Kidney (tissue), 14 donors: Measurements from ENCODE around the gene CCDC43. TPM values are rescaled to one million over a fixed set of nuclear protein-coding genes. Genes with fewer than 3 reads are reported as not detected.

Source experiments
- DNase-seq, 5 donors: peaks; one replicate each; pipeline ENCODE4 v3.0.0-alpha.2; 2013 to 2020
- FAIRE-seq: peaks from 2 replicates; lab custom pipeline; 2012; peaks lifted over from hg19 to GRCh38; lab: Jason Lieb, UNC
- H3K27ac ChIP-seq, 2 donors: one replicate each; pipeline ENCODE4 v1.7.0; 2013; ENCODE audit warnings: low read depth in 2 of 2, low read length in 2 of 2, inconsistent platforms in 1 of 2
- H3K27me3 ChIP-seq: one replicate; pipeline ENCODE4 v1.7.1; 2013; ENCODE audit warnings: low read length, inconsistent platforms; ENCODE audit not compliant: control insufficient read depth, insufficient read depth
- H3K36me3 ChIP-seq, 3 donors: one replicate each; pipeline versions ENCODE4 v1.7.0 to v1.7.1; 2013; ENCODE audit warnings: low read length in 3 of 3, control low read depth in 1 of 3, inconsistent platforms in 1 of 3; ENCODE audit not compliant: insufficient read depth in 3 of 3, control insufficient read depth in 2 of 3
- H3K4me1 ChIP-seq, 3 donors: one replicate each; pipeline versions ENCODE4 v1.7.0 to v1.7.1; 2013; ENCODE audit warnings: low read length in 3 of 3, inconsistent platforms in 1 of 3, low read depth in 1 of 3; ENCODE audit not compliant: control insufficient read depth in 2 of 3, insufficient read depth in 2 of 3
- H3K4me3 ChIP-seq, 3 donors: one replicate each; pipeline versions ENCODE4 v1.7.0 to v1.8.1; 2013; ENCODE audit warnings: low read length in 3 of 3, control low read depth in 1 of 3, inconsistent platforms in 1 of 3
- H3K9ac ChIP-seq, 3 donors: one replicate each; pipeline versions ENCODE4 v1.7.0 to v1.7.1; 2013; ENCODE audit warnings: low read length in 3 of 3, control low read depth in 1 of 3, inconsistent platforms in 1 of 3
- H3K9me3 ChIP-seq, 3 donors: one replicate each; pipeline versions ENCODE4 v1.7.0 to v1.7.1; 2013; ENCODE audit warnings: low read length in 3 of 3, control low read depth in 1 of 3, inconsistent platforms in 1 of 3; ENCODE audit not compliant: control insufficient read depth in 2 of 3, insufficient read depth in 1 of 3
- CTCF ChIP-seq: IDR thresholded peaks from 3 replicates; pipeline ENCODE4 v1.5.1; 2012; ENCODE audit warnings: mild to moderate bottlenecking, moderate library complexity, borderline replicate concordance; ENCODE audit not compliant: insufficient read depth; ENCODE audit errors: extremely low read depth
- intact Hi-C: fragments of 100-400 bp; cut with DNase I; formaldehyde crosslinking; loops from one replicate; pipeline ENCODE4 v1.11.1; 2022
- polyA plus RNA-seq: library from polyadenylated mRNA; stranded (reverse); fragments of 350-450 nt; fragmentation: Illumina TruSeq; extraction: RNeasy Lipid Tissue Mini Kit (QIAGEN cat#74804); gene quantifications from one replicate; pipeline ENCODE4 v1.2.3, GENCODE V29; 2014; ENCODE audit warnings: low read depth, low replicate concordance; ENCODE audit not compliant: insufficient read depth
- total RNA-seq: library from RNA; stranded (reverse); fragmentation: NEBNext Ultra II Directional; extraction: Animal tissue kit (Norgen Biotek cat#: 25700); gene quantifications from one replicate; pipeline ENCODE4 v1.2.1, GENCODE V29; 2021
- donor health status: control.
- donor health status: control.
- donor health status: control.
- donor health status: control.
- donor health status: control.
- donor health status: DM: yes; HTN: yes; CAD: no.
- donor health status: Normal renal cell carcinoma (clear cell type).

The CCDC43 gene
- total and polyA plus RNA-seq, 2 donors from 2014 or later, result 14.9 to 20.3 TPM

GRCh38 chr17:44652727-44653126, 36.8 kb downstream of the CCDC43 start:
- FAIRE-seq, result no peak
- no peak for TF ChIP-seq CTCF

GRCh38 chr17:44651228-44651627, 38.3 kb downstream of the CCDC43 start:
- Histone ChIP-seq H3K36me3 (no peaks in the 10 kb centered on the region), H3K4me3 (no peak overlapping the region), H3K27me3 (peaks cover 5% of the 10 kb centered on the region), H3K9me3 (no peaks in the 10 kb centered on the region), H3K27ac (no peak overlapping the region), H3K9ac (no peak overlapping the region), H3K4me1 (no peaks in the 10 kb centered on the region)
- intact Hi-C loops, result no loop called here
- no peak for DNase-seq
- no peak for TF ChIP-seq CTCF
- no peak for FAIRE-seq

More at GRCh38 chr17:44652727-44653126, 36.8 kb downstream of the CCDC43 start:
- Histone ChIP-seq H3K4me1 (no peaks in the 10 kb centered on the region), H3K27me3 (peaks cover 7% of the 10 kb centered on the region), H3K9me3 (no peaks in the 10 kb centered on the region), H3K9ac (no peak overlapping the region), H3K4me3 (no peak overlapping the region), H3K36me3 (no peaks in the 10 kb centered on the region), H3K27ac (no peak overlapping the region)
- DNase-seq, result no peak
- intact Hi-C loops, result no loop called here

- FAIRE-seq, result no peak
- H3K27me3 ChIP-seq, result no peaks in the 10 kb centered on the region
Measured at GRCh38 chr17:44648963-44649362, 40.6 kb downstream of the CCDC43 start.

More at GRCh38 chr17:44648963-44649362, 40.6 kb downstream of the CCDC43 start:
- no peak overlapping the region for H3K4me3 ChIP-seq
- DNase-seq, result no peak
- no peak for TF ChIP-seq CTCF
- H3K9me3 ChIP-seq, result no peaks in the 10 kb centered on the region
- no peak overlapping the region for H3K27ac ChIP-seq
- H3K4me1 ChIP-seq, result no peaks in the 10 kb centered on the region
- no peak overlapping the region for H3K9ac ChIP-seq
- H3K36me3 ChIP-seq, result no peaks in the 10 kb centered on the region
- intact Hi-C loops, result no loop called here
